Measurements from ENCODE around the gene MMP11. TPM values are rescaled to one million over a fixed set of nuclear protein-coding genes. Genes with fewer than 3 reads are reported as not detected.

Gene MMP11
- total RNA-seq, 1 experiment from 2014 or later, result 7.4 TPM

- Histone ChIP-seq H3K9me3 (ENCODE audit: control insufficient read depth in 1 of 2, insufficient read depth in 1 of 2, low read depth in 1 of 2, low read length in 2 of 2) (no peaks in the 10 kb centered on the region), H3K27ac (ENCODE audit: low read depth, low read length) (no peak overlapping the region), H3K27me3 (ENCODE audit: insufficient read depth, low read length) (no peaks in the 10 kb centered on the region), H3K4me2 (ENCODE audit: low read length) (no peak overlapping the region), H4K20me1 (ENCODE audit: insufficient read depth) (peaks cover 8% of the 10 kb centered on the region; the same call in 1 of the 2 replicates), H3K4me3 (replicated peaks in 1 of 2; ENCODE audit: low read depth in 1 of 2, low read length in 2 of 2) (no peak overlapping the region), H2AFZ (ENCODE audit: low read depth, low read length, poor library complexity, severe bottlenecking) (no peak overlapping the region), H3K36me3 (ENCODE audit: control insufficient read depth in 1 of 2, insufficient read depth in 2 of 2, low read length in 2 of 2) (peaks cover 4 to 7% of the 10 kb centered on the region in 2 experiments; a peak in 2 of 4 replicates), H3K4me1 (ENCODE audit: control insufficient read depth in 1 of 2, insufficient read depth in 2 of 2, low read length in 2 of 2) (peaks cover 9 to 21% of the 10 kb centered on the region in 2 experiments; a peak in 3 of 4 replicates), H3K9me2 (ENCODE audit: insufficient read depth) (no peaks in the 10 kb centered on the region), H3K79me2 (ENCODE audit: insufficient read depth, low read length) (peaks cover 61% of the 10 kb centered on the region), H3K9ac (ENCODE audit: low read length) (no peak overlapping the region)
- POLR2A ChIA-PET, result interaction anchor here (0.5 to 2.6 kb wide), 2 partner anchors 19 to 40 kb away, joined by 3 to 8 read pairs; no protein-coding TSS in a partner anchor
- CTCF ChIA-PET, result interaction anchor here (0.5 kb wide), 1 partner anchor 19 kb away, joined by 3 read pairs; no protein-coding TSS in a partner anchor
- no peak for DNase-seq (ENCODE audit: low read depth, low spot score)
- no peak for TF ChIP-seq ZFX (IDR thresholded peaks at IDR 0.05)
- no peak for TF ChIP-seq CEBPB (IDR thresholded peaks at IDR 0.05; ENCODE audit: low read depth)
- no peak for TF ChIP-seq YY1 (IDR thresholded peaks at IDR 0.05; ENCODE audit: extremely low read depth, insufficient replicate concordance, low read depth, low read length)
- TF ChIP-seq, protein P1, sequence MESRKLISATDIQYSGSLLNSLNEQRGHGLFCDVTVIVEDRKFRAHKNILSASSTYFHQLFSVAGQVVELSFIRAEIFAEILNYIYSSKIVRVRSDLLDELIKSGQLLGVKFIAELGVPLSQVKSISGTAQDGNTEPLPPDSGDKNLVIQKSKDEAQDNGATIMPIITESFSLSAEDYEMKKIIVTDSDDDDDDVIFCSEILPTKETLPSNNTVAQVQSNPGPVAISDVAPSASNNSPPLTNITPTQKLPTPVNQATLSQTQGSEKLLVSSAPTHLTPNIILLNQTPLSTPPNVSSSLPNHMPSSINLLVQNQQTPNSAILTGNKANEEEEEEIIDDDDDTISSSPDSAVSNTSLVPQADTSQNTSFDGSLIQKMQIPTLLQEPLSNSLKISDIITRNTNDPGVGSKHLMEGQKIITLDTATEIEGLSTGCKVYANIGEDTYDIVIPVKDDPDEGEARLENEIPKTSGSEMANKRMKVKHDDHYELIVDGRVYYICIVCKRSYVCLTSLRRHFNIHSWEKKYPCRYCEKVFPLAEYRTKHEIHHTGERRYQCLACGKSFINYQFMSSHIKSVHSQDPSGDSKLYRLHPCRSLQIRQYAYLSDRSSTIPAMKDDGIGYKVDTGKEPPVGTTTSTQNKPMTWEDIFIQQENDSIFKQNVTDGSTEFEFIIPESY (IDR thresholded peaks at IDR 0.05; ENCODE audit: extremely low read depth, insufficient replicate concordance, low read length), result no peak
- TF ChIP-seq EZH2phosphoT487 (IDR thresholded peaks at IDR 0.05; ENCODE audit: borderline replicate concordance), result no peak
- no peak for TF ChIP-seq SP1 (IDR thresholded peaks at IDR 0.05; ENCODE audit: low read depth)
- no peak for TF ChIP-seq CBX3 (IDR thresholded peaks at IDR 0.05; ENCODE audit: low read depth)
- TF ChIP-seq TCF7L2 (IDR thresholded peaks at IDR 0.05; ENCODE audit: borderline replicate concordance, extremely low read depth, insufficient read depth, insufficient read length), result no peak
- no peak for TF ChIP-seq EZH2 (IDR thresholded peaks at IDR 0.05)
- TF ChIP-seq POLR2A (IDR thresholded peaks at IDR 0.05; ENCODE audit: borderline replicate concordance, extremely low read depth, insufficient read depth, insufficient read length), result no peak
- TF ChIP-seq ELF1 (IDR thresholded peaks at IDR 0.05; ENCODE audit: borderline replicate concordance, low read depth), result no peak
- ATAC-seq, result no peak
- BruUV-seq (replicated peaks), result no TSS peak
- RAD21 ChIA-PET (ENCODE audit: low non-redundant PET in 1 of 2, low total read pairs in 2 of 2, uncharacterized antibody in 2 of 2, unreplicated experiment in 2 of 2), result no interaction called here
- intact Hi-C loops (cut with micrococcal nuclease), result no loop called here
Observed at GRCh38 chr22:23789638-23790037, 17.0 kb downstream of the MMP11 start.

All from HCT116 (cell line).